ENCODE measurements around the gene SIX5.

Gene SIX5

DNA sequence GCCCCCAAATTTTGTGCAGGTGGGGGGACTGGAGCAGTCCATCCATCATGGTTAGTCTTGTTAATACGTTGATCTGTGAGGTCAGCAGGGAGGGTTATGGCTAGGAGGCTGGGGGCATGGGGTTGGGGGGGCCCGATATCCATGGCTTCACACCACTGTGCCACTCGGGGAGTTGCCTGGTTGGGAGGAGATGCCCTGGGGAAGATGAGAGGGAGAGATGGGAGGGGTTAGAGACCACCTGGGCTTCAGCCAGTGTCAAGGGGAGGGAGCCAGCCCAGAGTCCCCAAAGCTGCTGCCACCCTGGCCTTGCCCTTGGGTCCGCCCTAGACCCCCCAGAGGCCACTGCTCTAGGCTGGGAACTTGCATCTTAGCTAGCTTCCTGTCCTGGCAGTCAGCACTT is 15.0 kb upstream of the SIX5 start:
- no peak for DNase-seq (ENCODE audit: insufficient read length, low spot score)
- TF ChIP-seq, protein P1, sequence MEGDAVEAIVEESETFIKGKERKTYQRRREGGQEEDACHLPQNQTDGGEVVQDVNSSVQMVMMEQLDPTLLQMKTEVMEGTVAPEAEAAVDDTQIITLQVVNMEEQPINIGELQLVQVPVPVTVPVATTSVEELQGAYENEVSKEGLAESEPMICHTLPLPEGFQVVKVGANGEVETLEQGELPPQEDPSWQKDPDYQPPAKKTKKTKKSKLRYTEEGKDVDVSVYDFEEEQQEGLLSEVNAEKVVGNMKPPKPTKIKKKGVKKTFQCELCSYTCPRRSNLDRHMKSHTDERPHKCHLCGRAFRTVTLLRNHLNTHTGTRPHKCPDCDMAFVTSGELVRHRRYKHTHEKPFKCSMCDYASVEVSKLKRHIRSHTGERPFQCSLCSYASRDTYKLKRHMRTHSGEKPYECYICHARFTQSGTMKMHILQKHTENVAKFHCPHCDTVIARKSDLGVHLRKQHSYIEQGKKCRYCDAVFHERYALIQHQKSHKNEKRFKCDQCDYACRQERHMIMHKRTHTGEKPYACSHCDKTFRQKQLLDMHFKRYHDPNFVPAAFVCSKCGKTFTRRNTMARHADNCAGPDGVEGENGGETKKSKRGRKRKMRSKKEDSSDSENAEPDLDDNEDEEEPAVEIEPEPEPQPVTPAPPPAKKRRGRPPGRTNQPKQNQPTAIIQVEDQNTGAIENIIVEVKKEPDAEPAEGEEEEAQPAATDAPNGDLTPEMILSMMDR (IDR thresholded peaks at IDR 0.05; ENCODE audit: insufficient read depth, missing control alignments), result no peak
- no peak for FAIRE-seq

DNA sequence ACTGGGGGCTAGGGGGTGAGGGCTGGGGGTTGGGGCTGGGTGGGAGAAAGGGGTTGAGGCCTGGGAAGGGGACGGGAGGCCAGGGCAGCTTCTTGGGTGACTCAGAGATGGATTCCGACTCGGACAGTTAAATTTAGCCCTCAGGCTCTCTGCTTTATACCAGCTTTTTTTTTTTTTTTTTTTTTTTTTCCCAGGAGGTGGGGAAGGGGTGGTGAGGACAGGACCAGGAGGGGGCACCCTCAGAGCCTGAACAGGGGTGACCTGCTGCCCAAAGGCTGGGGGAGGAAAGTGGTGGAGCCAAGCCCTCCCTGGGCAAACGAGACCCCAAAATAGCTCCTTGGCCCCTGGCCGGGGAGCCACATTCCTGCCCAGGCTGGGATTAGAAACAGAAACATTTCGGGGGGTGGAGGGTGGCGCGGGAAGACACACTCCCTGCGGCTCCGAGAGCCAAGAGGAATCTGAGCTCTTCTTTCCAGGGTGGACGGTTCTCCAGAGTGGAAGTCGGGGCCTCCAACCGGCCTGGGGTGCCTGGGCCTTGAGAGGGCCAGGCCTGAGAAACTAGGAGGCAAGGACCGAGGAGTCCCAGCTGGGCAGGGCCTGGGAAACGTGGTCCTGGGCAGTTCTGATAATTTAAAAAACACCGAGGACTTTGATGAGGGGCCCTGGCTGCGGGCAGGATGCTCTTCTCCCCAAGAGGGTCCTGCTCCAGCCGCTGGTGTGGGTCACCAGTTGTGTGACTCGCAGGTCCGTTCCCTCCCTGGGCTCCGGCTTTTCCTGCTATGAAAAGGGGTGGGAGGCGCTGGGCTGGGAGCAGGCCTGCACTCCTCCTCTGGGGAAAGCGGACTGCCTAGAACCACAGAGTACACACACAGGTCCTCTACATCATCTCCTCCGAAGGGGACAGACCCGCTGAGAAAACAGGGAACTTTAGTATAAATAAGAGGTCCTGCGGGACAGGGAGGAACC is 14.1 kb upstream of the SIX5 start:
- FAIRE-seq (no peak), DNase-seq (ENCODE audit: insufficient read length, low spot score) (no peak)
- TF ChIP-seq, protein P1 (IDR thresholded peaks at IDR 0.05; ENCODE audit: insufficient read depth, missing control alignments), result no peak

DNA sequence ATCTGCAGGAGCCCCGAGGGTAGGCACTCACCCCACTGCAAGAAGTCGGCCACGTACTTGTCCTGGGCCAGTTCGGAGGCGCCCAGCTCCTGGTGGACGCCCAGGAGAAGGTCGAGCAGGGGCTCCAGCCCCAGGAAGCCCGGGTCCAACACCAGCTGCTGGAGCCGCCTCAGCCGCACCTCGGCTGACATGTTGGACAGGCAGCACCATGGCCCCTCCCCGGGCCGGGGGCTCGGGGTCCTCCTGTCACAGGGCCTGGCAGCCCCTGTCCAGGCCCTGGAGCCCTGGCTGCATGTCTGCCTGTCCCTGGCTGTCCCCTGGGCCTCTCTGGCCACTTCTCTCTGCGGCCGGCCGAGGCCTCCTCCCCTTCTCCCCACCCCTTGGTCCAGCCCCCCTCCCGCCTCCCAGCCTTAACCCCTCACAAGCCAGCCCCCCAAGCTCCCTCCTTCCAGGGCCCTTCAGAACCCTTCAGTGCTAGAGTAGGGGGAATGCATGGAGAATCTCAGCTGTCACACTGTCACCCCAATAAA is 13.2 kb upstream of the SIX5 start, which contains the start of gene DMPK:
TSS of gene DMPK (minus strand) at position 329 of the 530 bp plus-strand sequence. CDS start at position 191, 138 bp downstream.
- DNase-seq (ENCODE audit: insufficient read length, low spot score), result no peak
- no peak for FAIRE-seq
- TF ChIP-seq, protein P1 (IDR thresholded peaks at IDR 0.05; ENCODE audit: insufficient read depth, missing control alignments), result no peak

DNA sequence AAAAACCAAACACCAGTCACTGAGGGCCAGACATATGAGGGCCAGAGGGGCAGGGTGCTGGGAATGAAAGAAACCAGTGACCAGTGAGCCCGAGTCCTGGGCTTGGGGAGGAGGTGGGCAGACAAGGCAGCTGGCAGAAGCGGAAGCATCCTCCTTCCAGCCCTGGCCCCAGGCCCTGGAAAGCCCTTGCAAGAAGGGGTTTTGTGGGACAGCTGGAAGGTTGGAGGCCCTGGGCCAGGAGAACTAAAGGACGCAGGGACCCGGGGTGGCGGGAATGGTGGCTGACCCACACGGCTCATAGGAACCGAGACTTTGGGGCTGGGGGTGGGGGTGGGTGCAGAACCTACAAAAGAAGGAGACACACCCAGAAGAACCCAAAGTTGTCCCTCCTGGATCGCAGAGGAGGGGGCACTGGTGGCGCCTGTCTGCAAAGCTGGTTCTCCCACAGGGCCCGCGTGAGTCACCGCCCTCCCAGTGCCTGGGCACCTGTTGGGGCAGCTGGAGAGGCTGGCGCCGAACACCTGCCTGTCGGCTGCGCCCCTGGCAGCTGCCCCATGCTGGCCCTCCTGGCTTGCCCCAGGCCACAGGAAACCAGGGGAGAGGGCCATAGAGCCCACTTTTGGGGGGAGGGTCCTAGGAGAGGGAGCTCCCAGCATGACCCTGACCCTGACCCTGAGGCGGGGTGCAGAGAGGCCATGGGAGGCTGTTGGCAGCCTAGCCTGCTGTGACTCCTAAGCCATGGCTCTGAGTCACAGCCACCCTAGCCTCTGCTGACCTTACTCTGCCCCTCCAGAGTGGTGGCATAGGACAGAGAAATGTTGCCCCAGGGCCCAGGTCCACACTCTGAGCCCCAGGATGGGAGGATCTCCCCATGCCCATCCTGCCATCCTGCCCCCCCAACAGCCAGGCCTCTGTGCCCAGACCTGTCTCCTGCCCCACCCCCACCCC is 12.4 kb upstream of the SIX5 start:
- TF ChIP-seq, protein P1 (IDR thresholded peaks at IDR 0.05; ENCODE audit: insufficient read depth, missing control alignments), result no peak
- FAIRE-seq (no peak), DNase-seq (ENCODE audit: insufficient read length, low spot score) (no peak)

DNA sequence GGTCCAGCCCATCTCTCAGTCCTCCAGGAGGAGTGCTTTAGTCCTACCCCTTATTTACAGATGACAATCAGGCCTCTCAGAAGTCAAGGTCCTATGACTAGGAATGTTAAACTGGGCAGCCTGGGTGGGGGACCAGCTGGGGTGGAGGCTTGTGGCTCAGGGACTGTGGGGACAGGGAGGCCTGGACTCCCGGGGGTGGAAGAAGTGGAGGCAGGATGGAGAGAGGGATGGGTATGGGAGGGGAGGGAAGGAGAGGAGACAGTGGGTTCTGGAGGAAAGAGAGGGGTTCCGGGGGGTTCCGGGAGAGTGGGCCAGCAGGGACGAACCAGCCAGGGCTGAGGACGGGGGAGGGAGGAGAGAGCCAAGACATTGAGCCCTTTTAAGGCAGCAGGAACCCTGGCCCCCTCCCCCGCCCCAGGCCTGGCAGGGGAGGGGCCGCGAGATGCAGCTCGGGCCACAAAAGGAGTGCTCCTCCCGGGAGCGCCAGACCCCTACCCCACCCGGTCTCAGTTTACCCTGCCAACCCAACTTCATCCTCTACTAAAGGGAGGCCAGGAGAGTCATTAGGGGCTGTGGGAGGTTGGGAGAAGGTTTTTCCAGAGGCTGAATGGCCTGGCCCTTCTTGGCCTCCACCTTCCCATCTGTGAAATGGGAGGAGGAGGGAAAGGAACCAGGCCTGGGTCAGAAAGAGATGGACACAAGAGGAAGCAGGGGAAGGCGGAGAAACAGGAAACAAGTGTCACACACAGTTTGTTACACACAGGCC is 11.6 kb upstream of the SIX5 start:
- DNase-seq (ENCODE audit: insufficient read length, low spot score), result no peak
- TF ChIP-seq, protein P1 (IDR thresholded peaks at IDR 0.05; ENCODE audit: insufficient read depth, missing control alignments), result no peak
- no peak for FAIRE-seq

DNA sequence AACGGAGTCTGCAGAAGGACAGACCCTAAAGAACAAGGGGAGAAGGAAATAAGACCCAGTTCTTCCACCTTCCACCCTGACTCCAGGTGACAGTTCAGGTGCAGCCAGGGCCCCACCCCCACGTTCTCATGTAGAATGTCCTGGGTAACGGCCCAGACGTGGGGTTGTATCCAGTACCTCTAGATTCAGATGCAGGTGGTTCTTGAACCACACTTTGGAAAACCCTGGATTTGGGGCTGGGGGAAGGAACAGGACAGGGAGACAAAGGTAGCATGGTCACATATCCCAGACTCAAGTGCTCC is 11.0 kb upstream of the SIX5 start:
- TF ChIP-seq, protein P1 (IDR thresholded peaks at IDR 0.05; ENCODE audit: insufficient read depth, missing control alignments), result no peak
- FAIRE-seq, result no peak
- DNase-seq (ENCODE audit: insufficient read length, low spot score), result no peak
